ENCODE results near the gene DCLRE1A.

GRCh38 chr10:113893570-113893969 lies 39.7 kb upstream of the DCLRE1A start:
- TF ChIP-seq CTCF (IDR thresholded peaks at IDR 0.05): no peak
- TF ChIP-seq ZFX (IDR thresholded peaks at IDR 0.05; ENCODE audit: borderline replicate concordance): no peak
